ENCODE measurements around the gene MAP3K9.
"Not testable (repeated sequence)": the region's sequence is repeated elsewhere in the genome, so short reads cannot be mapped to it uniquely, and the experiment has no call there.

MAP3K9 gene

GRCh38 chr14:70809225-70810219, at the start of gene MAP3K9:
Gene MAP3K9, minus strand, starts transcription at chr14:70809513. Its CDS starts 342 bp downstream, at chr14:70809171.
- peak; percentile 95 for DNase-seq

GRCh38 chr14:70858641-70859040, 49.3 kb upstream of the MAP3K9 start:
- DNase-seq = no peak

- no peak for DNase-seq
Observed at GRCh38 chr14:70857496-70857890, 48.2 kb upstream of the MAP3K9 start.

GRCh38 chr14:70856851-70857495, 47.7 kb upstream of the MAP3K9 start:
- no peak for DNase-seq

- no peak for DNase-seq
Observed at GRCh38 chr14:70855486-70855885, 46.2 kb upstream of the MAP3K9 start.

GRCh38 chr14:70853658-70854057, 44.3 kb upstream of the MAP3K9 start:
- DNase-seq = not testable (repeated sequence)

GRCh38 chr14:70847406-70848090, 38.2 kb upstream of the MAP3K9 start:
- DNase-seq = no peak

GRCh38 chr14:70845601-70846000, 36.3 kb upstream of the MAP3K9 start:
- DNase-seq = no peak

- no peak for DNase-seq
Observed at GRCh38 chr14:70842851-70843462, 33.6 kb upstream of the MAP3K9 start.

GRCh38 chr14:70838076-70838475, 28.8 kb upstream of the MAP3K9 start:
- DNase-seq = no peak

GRCh38 chr14:70836946-70837345, 27.6 kb upstream of the MAP3K9 start:
- DNase-seq = no peak

GRCh38 chr14:70833884-70834283, 24.6 kb upstream of the MAP3K9 start:
- no peak for DNase-seq

GRCh38 chr14:70832561-70833305, 23.4 kb upstream of the MAP3K9 start:
- no peak for DNase-seq

- DNase-seq = no peak
Observed at GRCh38 chr14:70830998-70831781, 21.9 kb upstream of the MAP3K9 start.

GRCh38 chr14:70828188-70828587, 18.9 kb upstream of the MAP3K9 start:
- DNase-seq = no peak

- no peak for DNase-seq
Observed at GRCh38 chr14:70827752-70828151, 18.4 kb upstream of the MAP3K9 start.

- DNase-seq = no peak
Observed at GRCh38 chr14:70827347-70827746, 18.0 kb upstream of the MAP3K9 start.

- no peak for DNase-seq
Observed at GRCh38 chr14:70823281-70823680, 14.0 kb upstream of the MAP3K9 start.

- no peak for DNase-seq
Observed at GRCh38 chr14:70822530-70823185, 13.3 kb upstream of the MAP3K9 start.

GRCh38 chr14:70821584-70822529, 12.5 kb upstream of the MAP3K9 start:
- DNase-seq = no peak
